Stimulated activated CD4-positive, alpha-beta T cell treated with anti-CD3 and anti-CD28 coated beads, Interleukin-2, amount 100 ng/mL, for 24 hours (primary cell): Measurements from ENCODE around the gene WDR31.
"Not testable (repeated sequence)": the region's sequence is repeated elsewhere in the genome, so short reads cannot be mapped to it uniquely, and the experiment has no call there.

Experiments
- DNase-seq, 2 donors: peaks; one replicate each; pipeline ENCODE4 v3.0.0-alpha.2; 2020

WDR31 gene

GRCh38 chr9:113340011-113340699 is at the start of gene WDR31:
Gene WDR31 (minus strand): TSS chr9:113340275. CDS start chr9:113332022, 8,253 bp downstream.
- peak; percentile 83 to 87 for DNase-seq

GRCh38 chr9:113389451-113389850 is 49.4 kb upstream of the WDR31 start:
- no peak for DNase-seq

DNA sequence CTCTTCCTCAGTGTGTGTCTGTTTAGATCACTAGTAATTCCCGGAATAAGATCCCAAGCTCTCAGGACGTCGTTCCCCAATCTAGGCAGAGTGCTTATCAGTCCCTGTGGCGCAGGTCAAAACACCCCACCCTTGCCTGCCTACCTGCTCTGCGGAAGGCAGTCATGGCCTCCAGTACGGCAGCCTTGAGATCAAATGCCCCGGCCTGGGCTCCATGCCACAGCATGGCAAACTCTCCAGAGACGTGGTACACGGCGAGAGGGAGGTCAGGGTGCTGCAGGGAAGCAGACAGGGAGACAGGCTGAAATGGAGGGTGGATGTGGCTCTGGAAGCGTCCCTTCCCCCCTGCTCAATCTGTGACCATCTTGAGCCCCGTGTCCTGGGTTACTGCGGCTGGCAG is 48.8 kb upstream of the WDR31 start:
- no peak for DNase-seq

DNA sequence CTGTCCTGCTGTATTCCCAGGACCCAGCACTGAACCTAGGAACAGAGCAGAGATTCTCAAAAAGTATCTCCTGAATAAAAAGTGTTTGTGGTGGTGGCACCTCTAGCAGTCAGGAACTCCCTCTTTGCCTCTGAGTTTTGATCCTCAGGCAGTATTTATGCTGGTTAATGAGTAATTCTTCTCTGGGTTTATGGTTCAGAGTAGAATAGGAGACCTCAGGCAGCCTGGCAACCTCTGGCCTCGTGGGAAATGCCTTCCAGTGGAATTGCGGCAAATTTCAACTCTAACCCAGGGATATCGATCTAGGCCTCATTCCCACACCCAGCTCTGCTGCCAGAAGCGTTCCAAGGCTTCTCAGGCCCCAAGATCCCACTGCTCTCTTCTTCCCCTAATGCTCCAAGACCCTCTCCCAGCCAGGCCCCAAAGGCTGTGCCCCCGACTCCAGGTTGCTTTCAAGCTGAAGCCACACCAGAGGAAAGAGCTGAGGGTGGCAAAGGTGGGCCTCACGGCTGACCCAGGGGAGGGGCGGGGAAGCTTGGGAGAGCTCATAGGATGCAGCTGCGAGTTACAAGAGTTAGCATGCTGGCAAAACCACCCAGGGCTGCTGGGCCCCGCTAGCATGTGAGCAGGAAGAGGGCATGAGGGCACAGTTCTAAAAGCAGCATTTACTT is 47.6 kb upstream of the WDR31 start:
- DNase-seq, result no peak

DNA sequence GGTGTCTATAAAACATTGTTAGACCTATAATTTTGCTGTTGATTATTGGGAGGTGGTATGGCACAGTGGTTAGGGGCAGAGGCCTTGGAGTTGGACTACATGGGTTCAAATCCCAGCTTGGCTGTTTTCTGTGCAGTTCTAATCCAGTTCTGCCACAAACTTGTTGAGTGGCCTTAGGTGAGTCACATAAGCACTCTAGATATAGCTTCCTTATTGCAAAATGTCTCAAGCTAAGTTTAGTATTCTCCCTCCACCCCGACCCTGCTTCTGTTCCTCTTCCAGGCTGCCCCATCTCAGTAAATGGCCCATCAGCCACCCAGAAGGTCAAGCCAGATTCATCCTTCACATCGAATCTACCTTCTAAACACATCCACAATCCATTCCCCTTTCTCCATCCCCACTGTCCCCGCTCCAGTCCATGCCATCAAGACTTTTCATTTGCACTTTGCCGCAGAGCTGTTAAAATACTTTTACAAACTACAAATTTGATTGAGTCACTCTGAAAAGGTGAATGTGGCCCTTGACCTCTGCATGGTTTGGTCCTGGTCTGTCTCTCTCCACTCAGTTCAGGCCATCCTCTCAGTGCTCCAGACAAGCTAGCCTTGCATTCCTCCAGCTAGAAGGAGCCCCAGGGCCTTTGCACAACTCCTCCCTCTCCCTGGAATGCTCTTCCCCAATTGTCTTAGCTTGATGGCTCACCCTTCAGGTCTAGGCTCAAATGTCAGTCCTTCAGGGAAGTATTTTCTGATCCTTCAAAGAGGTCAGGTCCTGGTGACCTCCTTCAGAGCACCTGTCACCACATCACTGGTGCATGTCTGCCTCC is 46.7 kb upstream of the WDR31 start:
- DNase-seq, result no peak

- DNase-seq, result no peak
These were observed 41.9 kb upstream of the WDR31 start for GRCh38 chr9:113381909-113382411.

DNA sequence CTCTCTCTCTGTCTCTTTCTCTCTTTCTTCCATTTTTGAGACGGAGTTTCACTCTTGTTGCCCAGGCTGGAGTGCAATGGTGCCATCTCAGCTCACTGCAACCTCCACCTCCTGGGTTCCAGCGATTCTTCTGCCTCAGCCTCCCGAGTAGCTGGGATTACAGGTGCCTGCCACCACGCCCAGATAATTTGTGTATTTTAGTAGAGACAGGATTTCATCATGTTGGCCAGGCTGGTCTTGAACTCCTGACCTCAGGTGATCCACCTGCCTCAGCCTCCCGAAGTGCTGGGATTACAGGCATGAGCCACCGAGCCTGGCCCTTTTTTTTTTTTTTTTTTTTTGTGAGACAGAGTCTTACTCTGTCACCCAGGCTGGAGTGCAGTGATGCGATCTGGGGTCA is 41.4 kb upstream of the WDR31 start:
- DNase-seq, result not testable (repeated sequence)

DNA sequence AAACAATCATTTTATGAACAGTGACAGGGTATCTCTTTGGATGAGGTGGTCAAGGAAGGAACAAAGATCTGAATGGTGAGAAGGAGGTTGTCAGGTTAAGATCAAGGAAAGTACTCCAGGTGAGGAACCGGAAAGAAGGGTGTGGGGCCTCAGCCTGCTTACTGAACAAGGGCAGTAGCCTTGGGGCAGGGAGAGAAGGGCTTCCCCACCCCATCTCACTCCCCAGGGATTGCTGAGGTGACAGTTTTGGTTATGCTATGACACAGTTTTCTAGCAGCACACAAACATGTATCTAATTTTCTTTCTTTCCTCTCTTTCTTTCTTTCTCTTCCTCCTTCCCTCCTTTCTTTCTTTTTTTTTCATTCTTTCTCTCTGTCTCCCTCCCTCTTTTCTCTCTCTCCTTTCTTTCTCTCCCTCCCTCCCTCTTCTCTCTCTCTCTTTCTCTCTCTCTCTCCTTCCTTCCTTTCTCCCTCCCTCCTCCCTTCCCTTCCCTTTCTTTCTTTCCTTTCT is 40.8 kb upstream of the WDR31 start:
- DNase-seq, result no peak

GRCh38 chr9:113379829-113380210 is 39.7 kb upstream of the WDR31 start:
- not testable (repeated sequence) for DNase-seq

GRCh38 chr9:113379094-113379828 is 39.2 kb upstream of the WDR31 start:
- not testable (repeated sequence) for DNase-seq

- DNase-seq, result peak; percentile 71 to 82
These were observed 36.8 kb upstream of the WDR31 start, which contains the start of gene HDHD3 for GRCh38 chr9:113376634-113377567. Gene HDHD3 (minus strand): TSS chr9:113376986. CDS start chr9:113374354, 2,632 bp downstream.

DNA sequence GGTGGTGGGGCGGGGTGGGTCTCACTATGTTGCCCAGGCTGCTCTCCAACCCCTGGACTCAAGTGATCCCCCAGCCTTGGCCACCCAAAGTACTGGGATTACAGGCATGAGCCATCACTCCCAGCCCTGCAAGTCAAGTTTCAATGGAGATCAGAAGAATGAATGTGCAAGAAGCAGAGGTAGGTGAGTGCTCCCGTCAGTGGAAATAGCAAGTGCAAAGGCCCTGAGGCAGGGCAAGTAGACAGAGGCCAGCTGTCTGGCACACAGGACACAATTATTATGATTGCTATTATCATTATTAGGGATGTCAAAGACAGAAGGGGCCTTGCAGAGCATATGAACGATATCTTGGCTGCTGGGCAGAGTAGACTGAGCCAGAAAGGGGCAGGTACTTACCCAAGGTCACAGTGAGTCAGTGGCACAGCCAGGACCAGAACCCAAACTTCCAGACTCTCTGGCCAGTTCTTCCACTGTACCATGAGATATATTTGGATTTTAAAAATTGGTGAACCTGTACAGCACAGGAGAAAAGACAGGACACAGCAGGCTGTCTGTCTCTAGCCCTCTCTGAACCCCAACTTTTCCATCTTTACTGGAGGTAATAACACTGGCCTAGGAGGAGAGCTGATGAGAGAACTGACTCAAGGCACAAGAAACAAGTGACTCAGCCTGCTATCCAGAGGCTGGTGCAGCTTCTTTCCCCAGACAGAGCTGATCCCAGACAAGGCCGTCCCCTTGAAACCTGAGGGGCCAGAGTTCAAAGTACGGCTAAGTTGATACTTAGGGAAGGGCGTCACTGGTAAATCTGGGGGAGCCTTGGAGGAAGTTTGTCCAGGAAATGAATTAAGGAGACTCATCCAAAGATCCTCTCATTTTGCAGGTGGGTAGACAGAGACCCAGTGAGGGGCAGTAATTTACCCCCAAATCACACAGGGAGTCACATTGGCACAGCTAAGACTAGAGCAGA is 35.3 kb upstream of the WDR31 start:
- DNase-seq, result peak in 1 of 2 donors; percentile 11

- DNase-seq, result no peak
These were observed 33.8 kb upstream of the WDR31 start for GRCh38 chr9:113373676-113374392.

DNA sequence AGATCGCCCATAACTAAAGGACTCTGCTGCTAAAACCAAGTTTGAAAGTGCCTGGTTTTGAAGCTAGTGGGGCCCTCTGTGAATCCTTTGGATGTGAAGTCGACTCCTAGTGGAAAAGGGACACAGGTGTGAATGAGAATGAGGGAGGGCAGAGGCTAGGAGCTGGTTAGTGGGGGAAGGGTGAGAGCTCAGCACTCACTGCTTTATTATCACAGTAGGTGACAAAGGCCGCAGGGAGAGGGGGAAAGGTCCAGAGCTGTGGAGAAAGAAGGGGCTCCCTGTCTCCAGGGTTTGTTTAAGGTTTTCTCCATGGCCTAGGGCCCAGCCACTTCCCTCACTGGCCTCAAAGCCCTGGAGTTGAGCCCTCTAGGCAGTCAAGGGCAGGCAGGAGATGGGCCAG is 33.2 kb upstream of the WDR31 start:
- no peak for DNase-seq

DNA sequence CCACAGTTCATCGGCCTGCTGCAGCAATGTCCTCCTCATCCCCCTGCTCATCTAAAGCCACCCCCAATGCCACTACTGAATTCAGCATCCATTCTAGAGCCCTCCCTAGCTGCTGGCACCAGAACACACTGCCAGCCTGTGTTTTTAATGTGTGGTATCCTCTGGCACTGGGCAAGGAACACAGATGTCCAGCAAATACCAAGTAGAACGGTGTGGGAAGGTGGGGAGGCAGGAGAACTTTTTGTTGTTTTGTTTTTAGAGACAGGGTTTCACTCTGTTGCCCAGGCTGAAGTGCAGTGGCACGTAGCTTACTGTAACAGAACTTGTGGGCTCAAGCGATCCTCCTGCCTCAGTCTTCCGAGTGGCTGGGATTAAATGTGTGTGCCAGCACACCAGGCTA is 32.0 kb upstream of the WDR31 start:
- no peak for DNase-seq

- no peak for DNase-seq
These were observed 30.8 kb upstream of the WDR31 start for GRCh38 chr9:113370806-113371325.

DNA sequence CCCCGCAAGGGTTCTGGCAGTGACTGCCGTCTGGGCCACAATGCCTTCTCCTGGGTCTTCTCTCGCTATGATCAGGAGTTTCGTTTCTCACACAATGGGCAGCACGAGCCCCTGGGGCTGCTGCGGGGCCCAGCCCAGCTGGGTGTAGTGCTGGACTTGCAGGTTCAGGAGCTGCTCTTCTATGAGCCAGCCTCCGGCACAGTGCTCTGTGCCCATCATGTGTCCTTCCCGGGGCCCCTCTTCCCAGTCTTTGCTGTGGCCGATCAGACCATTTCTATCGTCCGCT is 29.7 kb upstream of the WDR31 start:
- no peak for DNase-seq

GRCh38 chr9:113368982-113369854 is 29.1 kb upstream of the WDR31 start:
- DNase-seq, result no peak
